Central memory CD4-positive, alpha-beta T cell (primary cell): ENCODE results near the gene KCNMA1.
"Not testable (repeated sequence)": the region's sequence is repeated elsewhere in the genome, so short reads cannot be mapped to it uniquely, and the experiment has no call there.

Source experiments
- DNase-seq: peaks from one replicate; pipeline ENCODE4 v3.0.0; 2022

Gene KCNMA1

DNA sequence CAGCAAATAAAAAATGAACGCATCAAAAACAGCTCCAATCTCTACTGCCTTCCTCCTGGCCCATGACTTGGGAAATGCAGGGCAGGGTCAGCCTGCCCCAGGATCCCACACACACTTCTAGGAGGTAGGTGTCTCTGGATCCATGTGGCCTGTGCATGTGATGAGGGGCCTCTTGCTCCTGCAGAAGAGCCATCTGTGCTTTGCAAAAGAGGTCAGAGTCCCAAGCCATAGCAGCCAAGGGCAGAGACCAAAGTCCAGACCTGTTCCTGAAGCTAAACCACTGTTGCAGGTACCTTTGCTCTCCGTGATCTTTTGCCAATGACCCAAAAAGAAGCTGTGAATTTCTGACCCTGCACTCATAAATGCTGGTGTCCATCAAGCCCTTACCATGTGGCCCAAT, 57.1 kb downstream of the KCNMA1 start:
- DNase-seq, result no peak

DNA sequence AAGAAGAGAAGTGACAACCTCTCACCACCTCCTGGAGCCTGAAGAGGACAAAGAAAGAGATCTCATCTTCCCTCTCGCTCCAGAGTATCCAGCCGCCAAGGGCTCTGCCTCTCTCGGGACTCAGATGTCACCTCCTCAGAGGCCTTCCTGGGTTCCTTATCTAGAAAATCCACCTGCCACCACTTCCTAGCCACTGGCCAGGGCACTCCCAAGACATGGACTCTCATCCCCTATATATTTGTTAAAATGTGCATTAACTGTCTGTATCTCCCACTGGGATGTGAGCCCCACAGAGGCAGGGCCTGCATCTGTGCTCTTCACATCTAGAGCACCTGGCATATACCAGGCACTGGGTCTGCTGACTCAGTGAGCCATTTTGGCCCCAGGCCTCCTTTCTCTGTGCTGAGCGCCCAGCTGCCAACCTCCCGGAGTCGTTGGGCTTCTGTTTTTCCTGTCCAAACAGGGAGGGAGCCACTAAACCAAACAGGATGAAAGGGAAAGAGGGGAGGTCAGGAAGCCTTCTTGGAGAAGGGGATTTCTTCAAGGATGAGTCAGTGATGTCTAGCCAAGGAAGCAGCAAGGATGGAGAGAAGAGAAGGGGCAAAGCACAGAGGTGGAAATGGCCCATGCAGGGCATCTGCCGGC, 58.9 kb downstream of the KCNMA1 start:
- DNase-seq, result no peak

DNA sequence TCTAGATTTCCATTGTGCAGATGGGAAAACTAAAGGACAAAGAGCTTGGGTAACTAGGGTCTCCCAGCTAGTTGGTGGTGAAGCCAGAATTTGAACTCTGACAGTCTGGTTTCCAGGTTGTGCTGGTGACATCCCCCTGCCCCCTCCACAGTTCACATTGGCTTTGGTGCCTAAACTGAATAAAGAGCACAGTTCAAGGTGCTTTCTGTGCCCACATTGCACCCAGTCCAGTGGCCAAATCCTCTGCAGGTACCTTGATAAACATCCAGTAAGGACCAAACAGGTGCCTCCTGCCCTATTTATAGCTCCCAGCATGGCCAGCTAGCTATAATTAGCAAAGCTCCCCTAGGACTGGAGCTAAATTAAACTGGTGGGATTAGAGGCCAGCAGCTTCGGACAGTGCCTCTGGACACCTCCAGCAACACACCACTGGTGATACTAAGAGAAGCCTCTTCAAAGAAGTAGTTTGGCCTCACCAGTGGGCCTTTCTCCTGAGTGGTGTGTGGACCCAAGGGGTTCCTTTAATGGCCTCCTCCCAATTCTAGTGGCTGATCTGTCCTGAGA, 59.9 kb downstream of the KCNMA1 start:
- no peak for DNase-seq

DNA sequence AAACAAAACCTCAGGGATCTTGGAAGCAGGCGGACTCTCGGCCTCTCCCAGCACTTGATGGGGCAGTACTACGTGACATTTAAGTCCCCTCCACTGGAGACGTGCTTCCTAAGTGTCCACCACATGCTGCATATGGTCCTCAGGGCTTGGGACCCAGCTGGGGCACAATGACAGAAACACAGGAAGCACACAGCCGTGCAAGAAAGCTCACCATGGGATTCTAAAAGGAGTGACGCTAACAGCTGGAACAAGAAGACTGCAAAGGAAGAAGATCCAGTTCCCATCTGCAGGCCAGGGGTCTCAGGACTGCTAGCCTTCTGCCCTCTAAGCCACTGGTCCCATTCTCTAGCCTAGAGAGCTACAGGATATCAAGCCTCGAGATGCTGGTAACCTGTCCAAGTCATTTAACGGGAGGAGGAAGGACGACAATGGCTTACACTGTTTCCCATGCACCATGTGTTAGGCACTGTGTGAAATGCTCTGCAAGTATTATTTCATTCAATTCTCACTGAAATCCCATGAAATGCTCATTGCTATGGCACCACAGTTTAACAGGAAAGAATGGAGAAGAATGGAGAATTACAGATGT, 61.1 kb downstream of the KCNMA1 start:
- DNase-seq, result no peak

GRCh38 chr10:77576007-77576367, 61.6 kb downstream of the KCNMA1 start:
- no peak for DNase-seq

DNA sequence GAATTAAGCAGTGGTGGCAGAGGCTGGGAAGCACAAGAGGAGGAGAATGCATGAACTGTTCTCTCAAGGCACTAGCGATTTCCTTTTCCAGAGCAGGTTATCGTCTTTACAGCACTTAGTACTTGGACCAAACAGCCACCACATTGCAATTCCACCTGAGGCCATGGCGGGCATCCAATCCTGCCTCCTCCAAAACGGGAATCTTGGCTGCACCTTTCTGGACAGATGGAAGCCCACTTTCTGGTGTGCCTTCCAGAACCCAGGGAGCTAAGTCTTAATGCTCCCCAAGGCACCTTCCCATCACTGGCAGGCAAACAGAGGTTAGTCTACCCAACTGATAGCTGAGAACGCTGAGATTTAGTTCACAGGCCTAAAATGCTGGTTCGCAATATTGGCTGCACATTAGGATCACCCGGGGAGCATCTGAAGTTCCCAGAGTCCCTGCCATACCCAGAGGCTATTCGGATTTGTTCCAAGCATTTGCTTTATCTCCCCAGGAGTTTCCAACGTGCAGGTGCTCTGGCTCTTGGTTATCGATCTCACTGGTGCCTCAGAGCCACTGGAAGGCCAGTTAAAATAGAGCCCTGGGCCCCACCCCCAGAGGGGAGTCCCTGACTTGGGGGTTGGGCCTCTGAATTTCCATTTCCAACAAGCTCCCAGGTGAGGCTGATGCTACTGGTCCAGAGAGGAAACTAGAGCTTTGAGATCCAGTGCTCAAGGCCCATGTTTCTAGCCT, 62.2 kb downstream of the KCNMA1 start:
- no peak for DNase-seq

DNA sequence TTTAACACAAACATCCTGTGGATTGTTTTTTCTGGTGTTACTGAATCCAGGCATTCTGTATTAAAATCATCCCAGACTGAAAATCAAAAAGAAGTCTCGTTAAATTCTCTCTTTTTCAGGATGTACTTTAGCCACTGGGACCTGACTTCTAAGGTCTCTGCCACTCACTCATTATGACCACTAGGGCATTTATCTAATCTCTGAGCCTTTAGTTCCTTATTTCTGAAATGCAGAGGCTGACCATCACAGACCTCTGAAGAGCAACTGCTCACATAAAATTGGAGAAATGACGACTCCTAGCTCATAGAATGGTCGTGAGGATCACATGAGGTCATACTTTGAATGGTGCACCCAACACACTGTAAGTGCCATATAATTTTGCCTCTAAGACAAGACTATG, 63.2 kb downstream of the KCNMA1 start:
- no peak for DNase-seq

GRCh38 chr10:77572520-77572919, 65.1 kb downstream of the KCNMA1 start:
- not testable (repeated sequence) for DNase-seq

GRCh38 chr10:77571490-77571889, 66.1 kb downstream of the KCNMA1 start:
- no peak for DNase-seq

- no peak for DNase-seq
Observed at GRCh38 chr10:77566914-77567566, 70.6 kb downstream of the KCNMA1 start.

DNA sequence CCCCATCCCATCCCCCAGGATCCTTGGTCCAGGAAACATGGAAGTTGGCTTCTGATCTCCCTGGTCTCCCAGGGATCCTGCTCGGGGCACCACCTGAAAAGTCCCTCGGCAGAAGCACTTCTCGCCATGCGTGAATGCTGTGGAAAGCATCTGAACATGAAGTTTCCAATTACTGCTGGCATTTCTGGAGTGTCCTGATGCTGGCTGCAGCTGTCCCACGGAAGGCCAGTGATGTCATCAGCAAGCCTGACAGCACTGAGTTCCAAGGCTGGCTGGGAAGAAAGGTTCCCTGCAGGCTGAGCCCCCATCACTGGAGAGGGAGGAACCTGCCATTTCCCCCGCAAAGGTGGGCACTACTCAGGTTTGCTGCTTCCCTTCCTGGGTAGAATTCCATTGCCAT, 71.4 kb downstream of the KCNMA1 start:
- no peak for DNase-seq

DNA sequence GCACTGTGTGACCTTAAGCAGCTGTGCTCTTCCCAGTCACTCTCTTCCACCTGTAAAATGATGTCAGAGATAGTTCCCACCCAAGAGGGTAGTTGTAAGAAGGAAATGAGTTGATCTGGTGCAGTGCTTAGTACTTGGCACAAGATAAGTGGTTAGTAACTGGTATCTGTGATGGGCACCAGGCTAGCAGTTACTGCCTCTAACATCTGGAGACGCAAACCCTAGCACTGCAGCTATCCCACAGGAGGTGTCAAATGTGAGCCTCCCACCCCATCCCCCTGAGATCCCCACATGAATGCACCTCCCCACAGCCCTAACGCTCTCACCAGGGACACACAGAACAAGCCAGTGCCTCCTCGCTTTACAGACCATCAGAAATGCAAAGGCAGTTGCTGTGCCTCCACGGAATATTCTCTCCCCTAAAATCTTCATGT, 72.0 kb downstream of the KCNMA1 start:
- DNase-seq, result no peak

GRCh38 chr10:77564731-77565589, 72.6 kb downstream of the KCNMA1 start:
- DNase-seq, result no peak

GRCh38 chr10:77563638-77564270, 73.9 kb downstream of the KCNMA1 start:
- DNase-seq, result no peak

DNA sequence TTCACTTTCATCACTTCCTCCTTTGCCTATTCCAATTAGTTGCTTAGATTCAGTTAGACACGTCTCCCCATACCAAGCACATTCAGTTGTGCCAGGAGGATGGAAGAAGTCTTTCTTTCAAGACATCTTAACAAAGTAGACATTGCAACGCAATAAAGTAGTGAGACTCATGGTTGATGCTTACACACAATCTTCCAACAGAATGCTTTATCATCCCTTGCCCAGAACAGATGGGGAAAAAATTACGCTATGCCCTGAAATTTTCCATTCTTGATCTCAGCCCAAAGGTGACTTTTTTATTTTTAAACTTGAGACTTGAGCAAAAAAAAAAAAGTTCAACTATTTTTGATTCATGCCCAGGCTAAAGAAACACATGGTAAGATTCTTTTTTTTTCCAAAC, 74.9 kb downstream of the KCNMA1 start:
- DNase-seq, result no peak

DNA sequence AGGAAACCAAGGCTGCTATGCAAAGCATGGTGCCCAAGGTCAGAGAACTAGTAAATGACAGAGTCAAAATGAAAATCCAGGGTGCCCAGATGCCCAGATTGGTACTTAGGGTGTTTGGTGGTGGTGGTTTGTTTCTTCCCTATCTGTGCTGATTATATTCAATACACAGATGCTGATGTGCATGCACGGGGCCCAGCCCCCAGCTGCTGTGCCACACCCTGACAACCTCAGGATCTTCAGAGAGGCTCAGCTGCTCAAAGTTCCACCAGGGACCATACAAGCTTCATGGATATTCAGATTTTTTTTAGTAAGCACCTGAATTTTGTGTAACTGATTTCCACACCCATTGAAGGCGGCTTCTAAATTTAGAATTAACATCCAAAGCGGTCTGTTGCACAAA, 75.6 kb downstream of the KCNMA1 start:
- no peak for DNase-seq

DNA sequence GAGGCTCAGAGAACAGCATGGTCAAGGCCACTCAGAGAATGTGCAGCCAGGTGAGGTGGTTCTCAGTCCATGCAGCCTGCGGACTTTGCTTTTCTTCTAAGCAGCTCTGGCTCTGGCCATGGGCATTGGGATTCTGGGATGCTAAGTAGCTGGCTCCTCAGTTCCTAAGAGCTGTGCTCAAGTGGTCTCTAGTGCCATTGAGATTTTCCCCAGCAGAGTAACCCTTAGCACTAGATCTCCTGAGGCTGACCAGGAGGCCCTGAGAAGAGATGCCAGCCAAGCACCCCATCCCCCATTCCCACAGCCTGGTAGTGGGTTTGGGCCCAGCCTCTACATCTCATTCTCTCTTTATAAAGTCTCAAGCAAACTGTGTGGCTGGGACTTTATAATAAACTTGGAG, 77.1 kb downstream of the KCNMA1 start:
- no peak for DNase-seq

DNA sequence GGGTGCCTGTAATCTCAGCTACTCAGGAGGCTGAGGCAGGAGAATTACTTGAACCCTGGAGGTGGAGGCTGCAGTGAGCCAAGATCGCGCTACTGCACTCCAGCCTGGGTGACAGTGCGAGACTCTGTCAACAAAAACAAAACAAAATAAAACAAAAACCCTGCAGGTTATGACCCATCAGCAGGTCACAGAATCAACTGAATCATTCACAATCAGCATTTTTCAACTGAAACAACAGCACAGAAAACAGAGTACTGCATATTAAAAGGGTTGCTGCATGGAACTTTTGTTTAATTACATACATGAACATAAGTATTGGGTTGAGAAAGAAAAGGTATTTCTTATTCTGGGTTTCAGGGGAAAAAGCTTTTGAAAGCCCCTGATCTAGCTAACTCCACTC, 77.6 kb downstream of the KCNMA1 start:
- no peak for DNase-seq

DNA sequence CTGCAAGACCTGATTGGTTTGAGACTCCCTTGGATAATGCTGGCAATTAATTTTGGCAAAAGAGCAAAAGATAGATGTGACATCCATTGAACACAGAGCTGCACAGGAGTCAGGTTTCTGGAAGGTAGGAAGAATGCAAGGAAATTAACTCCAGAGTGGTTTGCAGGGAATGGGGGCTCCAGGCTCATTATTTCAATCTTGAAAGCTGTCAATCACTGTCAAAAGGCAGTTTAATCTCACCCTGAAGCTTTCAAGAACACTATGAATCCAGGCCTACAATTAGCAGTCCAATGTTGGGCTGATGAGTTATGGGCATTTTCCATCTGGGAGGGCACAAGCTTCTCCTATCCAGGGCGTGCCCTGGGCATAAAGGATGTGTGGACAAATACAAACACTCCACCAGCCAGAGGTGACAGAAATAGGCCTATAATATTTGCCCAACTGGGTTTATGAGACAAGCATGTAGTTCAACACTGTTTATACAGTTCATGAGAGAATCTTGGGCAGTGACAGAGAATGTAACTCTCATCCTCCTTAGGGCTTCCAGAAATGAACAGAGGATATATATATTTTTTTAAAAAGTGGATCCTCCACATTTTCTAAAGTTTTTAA, 80.5 kb downstream of the KCNMA1 start:
- no peak for DNase-seq

GRCh38 chr10:77555591-77556212, 81.9 kb downstream of the KCNMA1 start:
- no peak for DNase-seq

GRCh38 chr10:77554996-77555397, 82.6 kb downstream of the KCNMA1 start:
- DNase-seq, result no peak
